Stimulated activated CD4-positive, alpha-beta T cell treated with anti-CD3 and anti-CD28 coated beads, Interleukin-12 subunit alpha, Interleukin-12 subunit beta, amount 100 ng/mL, for 4 hours (primary cell): ENCODE results near the gene DOK4.
"Not testable (repeated sequence)": the region's sequence is repeated elsewhere in the genome, so short reads cannot be mapped to it uniquely, and the experiment has no call there.

Experiments
- DNase-seq: peaks from one replicate; pipeline ENCODE4 v3.0.0-alpha.2; 2020

The DOK4 gene

DNA sequence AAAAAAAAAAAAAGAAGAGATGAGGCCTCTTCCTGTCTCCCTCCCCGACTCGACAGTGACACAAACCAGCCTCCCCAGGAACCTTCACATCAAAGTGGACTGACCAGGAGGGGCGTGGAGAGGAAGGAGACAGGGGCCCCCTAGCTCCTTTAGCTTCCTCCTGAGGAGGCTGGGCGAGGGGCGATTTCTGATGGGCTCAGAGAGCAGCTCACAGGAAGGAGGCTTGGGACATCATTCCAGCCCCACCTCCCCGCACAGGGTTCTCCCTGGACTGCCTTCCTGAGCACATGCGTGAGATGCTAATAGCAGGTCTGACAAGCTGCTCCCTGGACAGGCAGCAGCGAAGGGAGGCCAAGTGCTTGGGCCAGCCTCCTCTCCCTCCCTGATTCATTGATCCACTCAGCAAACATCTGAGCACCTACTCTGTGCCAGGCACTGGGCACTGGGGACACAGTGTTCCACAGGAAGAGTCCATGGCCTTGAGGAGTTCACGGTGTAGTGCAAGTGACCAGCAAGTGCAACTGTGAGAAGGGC is 14.4 kb upstream of the DOK4 start:
- DNase-seq = no peak

DNA sequence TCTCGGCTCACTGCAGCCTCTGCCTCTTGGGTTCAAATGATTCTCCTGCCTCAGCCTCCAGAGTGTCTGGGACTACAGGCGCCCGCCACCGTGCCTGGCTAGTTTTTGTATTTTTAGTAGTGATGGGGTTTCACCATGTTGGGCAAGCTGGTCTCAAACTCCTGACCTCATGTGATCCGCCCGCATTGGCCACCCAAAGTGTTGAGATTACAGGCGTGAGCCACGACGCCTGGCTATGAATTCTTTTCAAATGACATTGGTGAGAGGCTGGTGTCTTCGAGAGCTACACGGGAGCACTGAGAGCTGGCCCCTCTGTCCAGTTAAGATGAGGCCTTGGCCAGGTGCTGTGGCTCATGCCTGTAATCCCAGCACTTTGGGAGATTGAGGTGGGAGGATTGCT is 13.6 kb upstream of the DOK4 start:
- DNase-seq = not testable (repeated sequence)

DNA sequence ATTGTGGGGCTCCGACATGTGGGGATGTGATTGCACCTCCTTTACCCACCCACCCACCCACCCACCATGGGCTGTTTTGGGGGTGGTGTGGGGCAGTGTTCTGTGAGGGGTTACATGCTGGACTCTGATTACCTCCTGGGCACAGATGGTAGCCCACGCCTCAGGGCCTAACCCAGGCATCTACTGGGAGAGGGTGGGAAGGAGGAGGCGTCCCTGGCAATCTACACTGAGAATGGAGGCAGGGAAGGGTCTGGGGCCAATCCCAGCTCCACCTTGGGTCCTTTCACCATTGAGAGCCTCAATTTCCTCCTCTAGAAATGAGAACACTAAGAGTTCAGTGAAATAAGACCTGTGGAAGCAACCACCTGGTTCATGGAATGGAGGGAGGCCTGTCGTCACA is 11.7 kb upstream of the DOK4 start:
- DNase-seq = no peak

DNA sequence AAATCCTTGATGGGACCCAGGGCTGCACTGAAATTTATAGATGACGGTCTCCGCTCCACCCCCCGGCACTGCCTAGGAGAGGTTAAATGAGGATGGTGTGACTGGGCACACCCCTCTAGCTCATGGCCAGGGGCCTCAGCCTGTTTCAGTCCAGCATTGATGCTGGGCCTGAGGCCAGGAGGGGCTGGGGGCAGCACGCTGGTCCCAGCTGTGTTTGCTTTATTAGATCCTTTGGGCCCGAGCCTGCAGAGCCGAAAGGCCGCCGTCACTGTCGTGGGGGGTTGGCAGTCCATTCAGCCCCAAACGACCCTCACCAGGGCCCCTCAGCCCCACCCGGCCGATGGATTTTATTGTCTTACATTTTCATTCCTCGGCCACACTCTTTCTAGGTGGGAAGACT is 10.8 kb upstream of the DOK4 start:
- no peak for DNase-seq

DNA sequence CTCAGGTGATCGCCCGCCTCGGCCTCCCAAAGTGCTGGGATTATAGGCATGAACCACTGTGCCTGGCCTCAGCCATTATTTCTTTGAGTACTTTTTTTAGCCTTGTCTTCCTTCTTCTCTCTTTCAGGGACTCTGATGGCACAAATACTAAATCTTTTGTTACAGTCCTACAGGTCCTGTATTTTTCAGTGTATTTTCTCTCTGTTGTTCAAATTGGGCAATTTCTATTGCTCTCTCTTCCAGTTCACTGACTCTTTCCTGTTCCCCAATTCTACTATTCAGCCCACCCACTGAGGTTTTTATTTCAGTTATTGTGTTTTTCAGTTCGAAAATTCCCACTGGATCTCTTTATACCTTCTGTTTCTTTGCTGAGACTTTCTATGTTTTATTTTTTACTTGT is 7.5 kb upstream of the DOK4 start:
- DNase-seq = no peak

DNA sequence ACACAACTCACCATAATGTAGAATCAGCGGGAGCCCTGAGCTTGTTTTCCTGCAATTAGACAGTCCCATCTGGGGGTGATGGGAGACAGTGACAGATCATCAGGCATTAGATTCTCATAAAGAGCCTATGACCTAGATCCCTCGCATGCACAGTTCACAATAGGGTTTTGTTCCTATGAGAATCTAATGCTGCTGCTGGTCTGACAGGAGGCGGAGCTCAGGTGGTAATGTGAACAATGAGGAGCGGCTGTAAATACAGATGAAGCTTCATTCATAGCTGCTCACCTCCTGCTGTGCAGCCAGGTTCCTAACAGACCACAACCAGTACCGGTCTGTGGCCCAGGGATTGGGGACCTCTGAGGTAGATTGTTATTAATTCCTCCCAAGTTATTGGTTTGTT is 2.9 kb upstream of the DOK4 start:
- DNase-seq = no peak

DNA sequence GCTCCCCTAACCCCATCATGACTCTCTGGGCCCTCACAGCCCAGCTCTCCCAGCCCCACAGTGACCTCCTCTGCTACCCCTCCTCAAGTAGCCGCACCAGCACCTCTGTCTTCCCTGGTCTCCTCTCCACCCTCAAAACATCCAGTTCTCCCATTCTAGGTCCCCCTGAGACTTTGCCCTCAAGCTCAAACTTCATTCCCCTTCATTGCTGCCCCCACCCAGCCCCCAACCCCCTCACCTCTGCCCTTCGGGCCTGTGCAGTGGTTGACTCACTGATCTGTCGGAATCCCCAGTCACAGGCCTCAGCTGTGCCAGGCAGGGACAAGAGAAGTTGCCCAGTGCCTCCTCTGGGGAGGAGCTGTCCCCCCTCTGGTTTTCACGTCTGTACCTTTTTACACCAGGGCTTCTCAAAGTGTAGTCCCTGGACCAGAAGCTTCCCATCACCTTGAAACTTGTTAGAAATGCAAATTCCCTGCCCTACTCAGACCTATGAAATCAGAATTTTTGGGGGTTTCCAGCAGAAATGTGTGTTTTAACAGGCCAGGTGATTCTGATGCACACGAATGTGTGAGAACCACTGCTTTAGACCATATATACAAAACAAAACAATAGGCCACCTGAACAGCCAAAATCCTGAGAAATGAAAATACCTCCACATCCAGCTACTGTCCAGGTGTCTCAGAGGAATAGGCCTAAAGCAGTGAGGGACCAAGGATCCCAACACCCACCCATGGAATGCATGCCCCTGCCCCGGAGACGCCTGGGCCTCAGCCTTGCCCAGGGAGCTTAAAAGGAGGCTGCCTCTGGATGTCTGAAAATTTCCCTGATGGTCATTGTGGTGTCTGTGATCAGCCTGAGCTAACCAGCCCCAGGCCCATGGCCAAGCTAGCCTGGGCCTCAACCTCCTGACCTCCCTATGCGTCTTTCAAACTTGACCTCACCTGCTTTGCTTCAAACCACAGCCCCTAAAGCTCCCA is 853 bp upstream of the DOK4 start:
- no peak for DNase-seq

DNA sequence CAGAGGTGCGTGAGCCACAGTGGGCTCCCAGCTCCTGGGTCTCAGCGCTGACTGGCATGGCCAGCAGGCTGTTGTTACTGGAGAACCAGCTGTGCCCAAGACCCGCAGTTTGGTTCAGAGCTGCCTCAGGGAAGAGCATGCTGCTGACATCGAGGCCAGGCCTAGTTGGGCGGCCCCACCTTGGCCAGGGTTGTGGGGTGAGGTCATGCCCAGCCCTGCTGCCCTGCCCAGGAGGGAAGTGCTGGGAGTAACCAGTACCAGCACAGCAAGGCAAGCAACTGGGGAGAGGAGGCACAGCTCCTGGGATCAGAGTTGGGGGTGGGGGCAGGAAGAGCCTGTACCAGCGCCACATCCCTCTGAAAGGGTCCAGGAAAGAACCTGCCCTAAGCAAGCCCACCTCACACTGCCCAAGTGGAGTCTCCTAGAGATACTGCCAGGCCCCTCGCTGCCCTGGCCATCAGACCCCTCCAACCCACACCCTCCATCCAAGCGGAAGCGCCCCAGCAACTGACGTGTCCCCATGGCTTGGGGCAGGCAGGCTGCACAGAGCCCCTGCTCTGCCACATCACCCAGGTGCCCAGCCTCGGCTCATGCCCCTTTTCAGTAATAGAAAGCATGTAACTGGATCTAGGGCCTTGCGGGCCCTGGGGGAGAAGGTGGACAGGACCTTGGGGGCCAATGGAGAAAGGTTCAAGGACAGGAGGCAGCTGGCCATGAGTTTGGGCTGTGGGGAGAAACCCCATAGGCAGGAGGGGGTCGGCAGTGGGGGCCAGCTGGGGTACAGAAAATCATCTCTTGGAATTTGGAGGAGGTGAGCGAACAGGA is 990 bp downstream of the DOK4 start:
- DNase-seq = no peak

DNA sequence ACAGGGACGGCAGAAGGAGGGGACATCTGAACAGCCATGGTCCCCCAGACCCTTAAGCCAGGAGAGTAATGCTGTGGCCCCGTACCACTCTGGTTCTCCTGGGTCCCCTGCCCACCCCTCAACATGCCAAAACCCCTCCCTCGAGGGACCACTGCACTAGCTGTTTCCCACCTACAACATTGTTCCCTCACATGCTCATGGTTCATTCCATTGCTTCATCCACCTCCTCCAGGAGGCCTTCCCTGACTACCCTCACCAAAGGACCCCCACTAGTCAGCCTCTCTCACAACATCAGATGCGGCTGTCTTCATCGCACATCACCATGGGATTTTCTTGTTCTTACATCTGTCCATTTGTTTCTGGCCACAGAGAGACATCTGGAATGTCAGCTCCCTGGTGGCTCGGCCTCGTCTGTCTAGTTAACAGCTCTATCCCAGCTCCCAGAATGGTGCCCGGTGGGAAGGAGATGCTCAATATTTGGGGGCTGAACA is 1.7 kb downstream of the DOK4 start:
- DNase-seq = no peak

DNA sequence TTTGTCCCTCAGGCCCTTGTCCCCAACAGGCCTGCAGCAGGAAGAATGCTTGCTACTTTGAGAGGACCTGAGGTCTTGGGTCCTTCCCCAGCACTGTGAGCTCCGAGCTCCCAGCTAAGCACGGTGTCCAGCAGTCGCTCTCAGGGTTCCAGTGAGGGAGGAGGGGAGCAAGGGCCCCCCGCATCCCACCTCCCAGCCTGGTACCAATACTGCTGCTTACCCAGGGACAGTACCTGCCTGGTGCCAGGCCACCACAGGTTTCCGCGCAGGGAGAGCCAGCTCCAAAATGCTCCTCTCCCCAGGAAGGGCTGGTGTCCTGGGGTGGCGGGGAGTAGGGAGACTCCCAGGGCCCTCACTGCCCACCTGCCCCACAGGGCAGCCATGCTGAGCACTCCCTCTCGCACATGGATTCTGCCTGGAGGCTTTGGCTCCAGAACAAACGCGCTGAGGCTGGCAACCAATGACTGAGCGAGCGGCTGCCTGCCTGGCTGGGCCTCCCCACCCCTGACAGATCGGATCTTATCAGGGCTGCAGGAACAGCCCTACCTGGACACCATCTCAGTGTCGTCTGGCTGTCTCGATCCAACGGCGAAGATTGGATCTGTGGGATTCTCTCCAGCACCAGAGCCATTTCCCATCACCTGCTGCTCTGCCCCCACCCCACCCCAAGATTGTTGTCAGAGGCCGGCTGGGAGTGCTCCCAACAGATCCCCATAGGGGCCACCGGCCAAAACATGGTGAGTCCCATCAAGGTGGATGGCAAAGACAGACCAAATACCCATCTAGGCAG is 2.4 kb downstream of the DOK4 start:
- no peak for DNase-seq

DNA sequence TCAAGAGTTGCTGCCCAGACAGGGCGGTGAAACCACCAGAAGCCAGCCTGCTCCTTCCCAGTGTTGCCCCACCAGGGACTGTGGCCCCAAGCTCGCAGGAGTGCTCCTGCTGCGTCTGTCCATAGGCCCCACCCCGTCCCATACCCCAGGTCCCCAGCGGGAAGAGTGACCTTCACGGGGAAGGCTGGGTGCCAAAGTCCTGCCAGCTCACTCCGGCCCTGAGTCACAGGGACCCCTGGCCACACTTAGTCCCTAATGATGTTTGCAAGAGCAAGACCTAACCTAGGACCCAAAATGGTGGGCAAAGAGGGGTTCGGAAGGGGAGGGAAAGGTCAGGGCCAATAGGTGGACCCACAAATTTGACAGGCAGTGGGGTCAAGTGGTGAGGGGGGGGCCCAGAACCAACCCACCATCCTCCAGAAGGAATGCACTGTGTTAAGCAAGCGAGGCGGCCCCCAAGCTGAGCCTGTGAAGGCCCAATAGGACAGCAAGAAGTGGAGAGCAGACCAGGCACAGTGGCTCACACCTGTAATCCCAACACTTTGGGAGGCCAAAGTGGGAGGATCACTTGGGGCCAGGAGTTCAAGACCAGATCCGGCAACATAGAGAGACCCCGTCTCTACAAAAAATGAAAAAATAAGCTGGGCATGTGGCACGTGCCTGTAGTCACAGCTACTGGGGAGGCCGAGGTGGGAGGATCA is 3.3 kb downstream of the DOK4 start:
- no peak for DNase-seq

DNA sequence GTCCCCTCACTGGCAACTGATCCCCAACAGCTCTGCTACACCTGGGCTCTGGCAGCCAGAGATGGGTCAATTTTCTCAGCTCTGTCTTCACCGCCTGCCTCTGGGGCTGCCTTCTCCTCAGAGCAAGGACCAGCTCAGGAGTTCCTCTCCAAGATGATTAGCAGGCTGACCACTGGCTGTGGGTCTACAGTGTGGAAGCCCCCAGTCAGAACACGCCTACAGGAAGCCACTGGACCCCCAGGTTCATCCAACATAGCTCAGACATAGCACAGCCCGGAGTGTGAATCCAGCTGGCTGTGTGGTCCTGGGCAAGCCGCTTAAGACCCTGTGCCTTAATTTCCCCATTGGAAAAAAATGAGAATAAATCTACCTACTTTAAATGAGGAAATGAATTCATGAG is 4.9 kb downstream of the DOK4 start:
- no peak for DNase-seq

DNA sequence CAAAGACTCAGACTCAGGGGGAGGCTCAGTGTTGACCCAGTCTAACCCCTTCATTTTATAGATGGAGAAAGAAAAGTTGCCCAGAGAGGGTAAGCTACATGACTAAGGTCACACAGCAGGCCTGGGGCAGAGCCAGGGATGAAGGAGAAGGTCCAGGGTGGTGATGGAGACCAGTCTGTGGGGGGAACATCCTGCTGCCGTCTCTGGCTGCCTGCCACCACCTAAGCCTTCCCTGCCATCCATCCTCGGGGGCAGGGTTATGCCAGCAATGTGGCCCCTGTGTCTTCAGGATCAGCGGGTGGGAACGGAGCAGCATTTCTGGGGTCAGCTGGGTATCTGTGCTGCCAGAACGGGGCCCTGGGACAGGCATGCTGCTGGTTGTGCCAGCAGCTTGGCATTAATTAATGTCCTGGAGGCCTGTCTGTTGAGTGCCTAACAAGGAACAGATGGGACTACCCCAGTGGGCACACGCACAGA is 5.5 kb downstream of the DOK4 start:
- DNase-seq = no peak

DNA sequence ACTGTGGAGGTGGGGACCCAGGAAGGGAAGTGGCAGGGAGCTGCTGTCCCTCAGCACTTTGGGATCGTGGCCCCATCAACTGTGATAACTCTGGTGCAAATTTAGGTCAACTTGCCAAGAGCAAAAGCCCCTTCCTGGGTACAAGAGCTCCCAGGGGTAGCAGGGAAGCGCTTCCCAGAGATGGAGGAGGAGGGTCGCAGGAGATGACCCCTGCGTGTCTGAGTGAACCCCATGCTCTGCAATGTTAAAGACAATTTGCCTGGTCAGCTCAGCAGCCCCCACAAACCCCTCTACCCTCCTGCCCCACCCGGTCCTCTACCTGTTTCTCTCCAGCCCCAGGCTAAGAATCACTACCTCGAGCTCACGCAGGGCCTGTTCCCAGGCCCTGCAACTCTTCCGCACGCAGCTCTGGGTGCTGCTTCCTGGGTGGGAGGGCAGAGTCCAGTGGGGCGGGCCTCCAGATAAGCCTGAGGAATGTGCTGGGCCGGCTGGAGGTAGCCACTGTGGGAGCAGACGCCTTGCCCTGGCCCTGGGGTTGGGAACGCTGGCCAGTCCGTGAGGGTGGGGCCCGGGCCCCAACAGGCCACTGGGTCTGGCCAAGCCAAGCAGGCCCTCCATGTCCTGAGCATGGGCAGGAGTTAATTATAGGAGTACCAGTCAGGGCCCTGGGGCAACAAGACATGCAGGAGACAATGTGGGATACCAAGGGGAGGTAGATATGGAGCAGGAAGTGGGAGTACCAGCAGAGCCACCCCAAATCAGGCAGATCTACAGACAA is 6.1 kb downstream of the DOK4 start:
- no peak for DNase-seq

DNA sequence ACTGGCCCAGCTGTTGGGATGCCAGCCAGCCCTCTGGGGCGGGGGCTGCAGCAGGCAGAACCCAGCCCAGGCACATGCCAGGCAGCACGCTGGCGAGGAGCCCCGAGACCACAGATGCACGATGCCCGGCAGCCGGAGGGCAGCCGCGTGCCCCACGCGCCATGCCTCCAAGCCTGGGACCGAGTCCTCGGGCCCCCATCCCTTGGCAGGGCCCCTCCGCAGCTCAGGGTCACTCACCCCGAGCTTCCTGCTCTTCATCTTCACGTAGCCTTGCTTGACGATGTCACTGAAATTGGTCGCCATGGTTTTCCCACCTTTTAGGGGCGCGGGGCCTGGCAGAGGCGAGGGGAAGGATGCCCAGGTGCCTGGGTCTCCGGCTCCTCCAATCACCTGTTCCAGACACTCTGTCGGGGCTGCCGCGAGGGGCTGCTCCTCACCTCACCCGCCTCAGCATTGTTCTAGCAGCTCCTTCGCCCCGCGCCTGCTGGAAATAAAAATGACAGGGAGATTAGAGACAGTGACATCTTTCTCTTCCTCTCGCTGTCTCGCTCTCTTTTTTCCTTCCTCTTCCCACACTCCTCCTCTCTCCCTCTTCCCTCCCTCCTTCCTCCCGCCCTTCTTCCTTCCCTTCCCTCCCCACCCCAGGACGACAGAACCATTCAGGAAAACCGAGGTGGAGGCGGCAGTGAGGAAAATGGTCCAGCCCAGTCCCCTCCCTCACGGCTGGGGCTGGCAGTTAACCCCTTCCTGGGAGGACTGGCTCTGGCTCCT is 6.9 kb downstream of the DOK4 start:
- no peak for DNase-seq

DNA sequence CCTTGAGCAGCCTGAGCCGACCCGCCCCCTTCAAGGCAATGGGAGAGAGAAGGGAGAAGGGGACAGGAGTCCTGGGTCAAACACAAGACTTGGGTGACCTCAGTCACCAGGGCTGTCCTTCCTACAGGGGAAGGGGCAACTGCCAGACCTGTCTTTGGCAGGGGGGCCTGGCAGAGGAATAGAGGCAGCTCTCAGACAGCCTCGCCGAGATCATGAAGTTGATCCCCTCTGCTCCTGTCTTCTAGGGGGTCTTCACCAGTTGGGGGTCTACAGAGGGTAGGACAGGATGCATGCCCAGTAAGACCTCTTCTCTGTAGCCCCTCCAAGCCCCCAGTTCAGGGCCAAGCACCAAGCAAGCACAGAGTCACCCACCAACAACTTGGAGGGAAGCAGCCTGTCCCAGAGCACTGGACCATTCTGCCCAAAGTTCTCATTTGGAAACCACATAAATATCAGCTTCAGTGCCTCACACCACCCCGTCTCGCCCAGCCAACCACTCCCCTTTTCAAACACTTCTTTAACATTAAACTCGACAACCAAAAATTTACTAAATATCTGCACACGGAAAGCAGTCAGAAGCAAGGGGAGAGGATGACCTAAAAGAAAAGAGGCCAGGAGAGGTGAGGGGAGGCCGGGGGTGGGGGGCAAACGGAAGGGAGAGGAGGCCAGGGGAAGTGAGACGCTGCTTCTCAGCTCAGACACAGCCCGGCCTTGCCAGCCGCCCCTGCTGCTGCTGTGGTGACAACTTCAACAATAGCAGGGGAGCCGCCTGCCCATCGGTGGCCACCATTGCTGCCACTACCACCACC is 7.7 kb downstream of the DOK4 start:
- DNase-seq = no peak

DNA sequence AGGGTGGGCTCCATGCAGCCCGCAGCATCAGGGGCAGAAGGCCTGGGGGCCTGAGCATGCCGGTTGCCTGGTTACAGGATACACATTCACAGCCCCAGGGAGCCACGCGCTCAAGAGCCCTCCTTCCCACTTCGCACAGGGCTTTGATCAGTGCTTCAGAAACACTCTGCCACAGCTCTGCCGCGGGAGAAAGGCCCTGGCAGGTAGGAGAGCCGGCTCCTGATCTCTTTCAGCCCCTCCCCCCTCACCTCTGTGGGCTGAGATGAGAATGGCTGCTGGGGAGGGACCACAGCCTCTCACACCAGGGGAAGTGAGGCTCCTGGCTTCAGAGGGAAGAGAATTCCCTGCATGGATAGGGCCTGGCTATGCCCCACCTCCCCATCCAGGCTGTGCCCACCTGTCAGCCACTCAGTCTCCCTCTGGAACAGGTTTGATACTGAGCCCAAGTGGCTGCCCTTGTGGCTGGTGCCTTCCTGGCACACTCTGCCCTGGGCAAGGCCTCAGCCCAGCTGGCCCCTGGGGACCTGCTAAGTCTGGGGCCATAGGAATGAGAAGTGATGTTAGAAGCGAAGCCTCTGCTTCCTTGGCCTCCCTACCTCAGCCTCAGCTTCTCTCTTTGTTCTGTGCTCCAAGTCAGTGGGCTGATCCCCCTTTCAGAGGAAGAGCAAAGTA is 8.6 kb downstream of the DOK4 start:
- no peak for DNase-seq

DNA sequence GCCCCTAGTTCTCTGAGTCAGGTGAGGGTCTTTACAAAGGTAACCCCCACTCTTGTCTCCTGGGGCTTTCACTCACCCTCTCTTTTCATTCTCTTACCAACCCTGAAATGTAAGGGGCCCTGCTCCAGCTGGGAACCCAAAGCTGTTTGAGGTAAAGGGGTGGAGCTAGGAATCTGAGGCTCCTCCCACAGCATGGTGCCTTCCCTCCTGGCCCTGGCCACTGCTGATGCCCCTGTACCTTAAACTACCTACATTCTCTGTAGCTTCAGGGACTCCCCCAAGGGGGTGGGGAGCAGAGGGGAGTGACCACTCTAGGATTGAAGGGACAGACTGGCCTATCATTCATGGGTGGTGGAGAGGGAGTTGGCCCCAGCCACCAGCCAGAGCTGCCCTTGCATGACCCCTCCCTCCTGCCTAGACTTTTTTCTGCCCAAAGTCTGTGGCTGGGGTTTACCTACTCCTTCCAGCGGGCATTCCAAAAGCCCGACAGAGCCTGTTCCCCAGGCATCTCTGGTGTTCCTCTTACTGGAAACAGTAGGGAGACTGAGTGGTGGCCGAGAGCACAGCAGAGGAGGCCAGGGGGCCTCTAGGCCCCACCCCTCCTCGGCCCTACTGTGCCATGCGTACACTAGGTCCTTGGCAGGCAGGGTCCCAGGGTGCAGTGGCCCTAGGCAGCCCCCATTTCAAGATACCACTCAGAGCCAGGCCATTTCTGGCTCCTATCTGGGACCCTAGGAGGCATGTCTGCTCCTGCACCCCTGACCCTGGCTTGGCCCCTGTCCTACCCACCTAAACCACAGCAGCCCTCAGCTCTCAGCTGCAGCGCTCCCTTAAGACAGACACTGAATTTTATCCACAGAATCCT is 9.5 kb downstream of the DOK4 start:
- DNase-seq = no peak
